ENCODE measurements around the gene NOTUM.
"Not testable (repeated sequence)": the region's sequence is repeated elsewhere in the genome, so short reads cannot be mapped to it uniquely, and the experiment has no call there.

NOTUM gene

DNA sequence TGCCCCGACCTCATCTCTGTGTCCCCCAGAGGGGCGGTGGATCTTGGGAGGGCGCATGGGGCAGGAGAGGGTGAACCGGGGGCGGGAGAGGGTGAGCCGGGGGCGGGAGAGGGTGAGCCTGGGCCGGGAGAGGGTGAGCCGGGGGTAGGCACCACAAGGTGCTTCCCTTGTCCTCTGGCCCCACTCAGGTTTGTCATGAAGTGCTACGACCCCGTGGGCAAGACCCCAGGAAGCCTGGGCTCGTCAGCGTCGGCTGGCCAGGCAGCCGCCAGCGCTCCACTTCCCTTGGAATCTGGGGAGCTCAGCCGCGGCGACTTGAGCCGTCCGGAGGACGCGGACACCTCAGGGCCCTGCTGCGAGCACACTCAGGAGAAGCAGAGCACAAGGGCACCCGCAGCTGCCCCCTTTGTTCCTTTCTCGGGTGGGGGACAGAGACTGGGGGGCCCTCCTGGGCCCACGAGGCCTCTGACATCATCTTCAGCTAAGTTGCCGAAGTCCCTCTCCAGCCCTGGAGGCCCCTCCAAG, 35.3 kb upstream of the NOTUM start:
- no peak for DNase-seq (ENCODE audit: low spot score)

DNA sequence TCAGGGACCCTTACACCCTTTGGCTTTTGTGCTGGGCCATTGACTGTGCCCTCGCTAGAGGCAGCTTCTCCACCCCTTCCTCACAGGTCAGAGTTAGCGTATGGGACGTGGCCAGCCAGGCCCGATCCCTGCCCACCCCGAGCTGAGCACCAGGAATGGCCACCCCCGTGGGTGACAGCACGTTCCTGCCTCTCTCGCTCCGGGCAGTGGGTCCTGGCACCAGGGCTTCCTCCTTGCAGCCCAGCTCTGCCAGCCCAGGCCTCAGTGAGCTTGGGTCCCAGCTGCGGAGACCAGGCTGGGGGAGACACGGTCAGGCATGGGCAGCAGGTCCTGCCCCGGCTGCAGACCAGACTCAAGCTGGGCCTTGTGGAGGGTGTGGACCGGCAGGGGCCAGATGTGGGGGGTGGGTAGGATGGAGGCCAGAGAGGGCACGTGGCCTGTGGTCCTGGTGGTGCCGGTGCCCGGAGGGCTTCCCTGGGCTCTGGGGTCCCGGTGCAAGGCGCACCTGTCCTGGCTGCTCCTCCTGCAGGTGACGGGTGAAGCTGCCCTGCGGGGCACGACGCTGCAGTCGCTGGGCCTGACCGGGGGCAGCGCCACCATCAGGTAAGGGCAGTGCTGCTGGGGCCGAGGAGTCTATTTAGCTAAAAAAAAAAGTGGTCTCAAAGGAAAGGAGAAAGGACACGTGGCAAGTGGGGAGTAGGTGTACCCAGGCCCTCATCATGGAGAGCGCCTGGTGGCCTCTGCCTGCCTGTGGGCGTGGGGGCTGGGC, 34.7 kb upstream of the NOTUM start:
- no peak for DNase-seq (ENCODE audit: low spot score)

DNA sequence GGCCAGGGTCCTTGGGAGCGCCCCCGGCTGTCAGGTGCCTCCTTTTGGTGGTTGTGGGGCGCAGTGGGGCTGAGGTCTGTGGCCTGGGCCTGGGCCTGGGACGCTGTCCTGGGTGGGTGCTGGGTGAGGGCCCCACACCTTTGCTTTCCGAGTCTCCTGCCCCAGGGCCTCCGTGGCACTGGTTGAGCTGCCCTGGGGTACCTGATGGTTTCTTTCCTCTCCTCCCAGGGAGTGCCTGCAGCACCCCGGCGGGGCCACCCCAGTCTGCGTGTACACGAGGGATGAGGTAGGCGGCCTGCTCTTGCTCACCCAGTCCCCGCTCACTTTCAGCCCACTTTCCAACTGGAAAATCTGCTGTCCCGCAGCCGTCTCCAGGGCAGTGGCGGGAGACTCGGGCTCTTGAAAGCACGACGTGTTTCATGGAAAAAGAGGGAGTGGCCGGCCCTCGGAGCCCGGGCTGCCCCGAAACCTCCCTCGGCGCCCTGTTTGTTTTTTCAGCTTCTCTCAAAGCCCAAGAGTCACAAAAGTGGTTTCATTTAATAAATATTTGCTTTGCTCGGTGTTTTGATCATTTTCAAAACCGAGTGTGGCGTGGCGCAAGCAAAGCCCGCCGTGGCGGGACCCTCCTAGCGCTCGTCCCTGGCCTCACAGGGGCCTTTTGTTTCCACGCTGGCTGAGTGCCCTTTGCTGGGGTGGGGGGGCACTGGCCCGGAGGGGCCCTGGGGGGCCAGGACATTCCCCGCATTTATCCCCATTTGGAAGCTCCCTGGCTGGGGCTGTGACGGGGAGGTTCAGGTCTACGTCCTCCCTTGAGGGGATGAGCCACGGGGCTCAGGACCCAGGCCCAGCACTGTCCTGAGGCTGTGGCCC, 33.8 kb upstream of the NOTUM start:
- no peak for DNase-seq (ENCODE audit: low spot score)

DNA sequence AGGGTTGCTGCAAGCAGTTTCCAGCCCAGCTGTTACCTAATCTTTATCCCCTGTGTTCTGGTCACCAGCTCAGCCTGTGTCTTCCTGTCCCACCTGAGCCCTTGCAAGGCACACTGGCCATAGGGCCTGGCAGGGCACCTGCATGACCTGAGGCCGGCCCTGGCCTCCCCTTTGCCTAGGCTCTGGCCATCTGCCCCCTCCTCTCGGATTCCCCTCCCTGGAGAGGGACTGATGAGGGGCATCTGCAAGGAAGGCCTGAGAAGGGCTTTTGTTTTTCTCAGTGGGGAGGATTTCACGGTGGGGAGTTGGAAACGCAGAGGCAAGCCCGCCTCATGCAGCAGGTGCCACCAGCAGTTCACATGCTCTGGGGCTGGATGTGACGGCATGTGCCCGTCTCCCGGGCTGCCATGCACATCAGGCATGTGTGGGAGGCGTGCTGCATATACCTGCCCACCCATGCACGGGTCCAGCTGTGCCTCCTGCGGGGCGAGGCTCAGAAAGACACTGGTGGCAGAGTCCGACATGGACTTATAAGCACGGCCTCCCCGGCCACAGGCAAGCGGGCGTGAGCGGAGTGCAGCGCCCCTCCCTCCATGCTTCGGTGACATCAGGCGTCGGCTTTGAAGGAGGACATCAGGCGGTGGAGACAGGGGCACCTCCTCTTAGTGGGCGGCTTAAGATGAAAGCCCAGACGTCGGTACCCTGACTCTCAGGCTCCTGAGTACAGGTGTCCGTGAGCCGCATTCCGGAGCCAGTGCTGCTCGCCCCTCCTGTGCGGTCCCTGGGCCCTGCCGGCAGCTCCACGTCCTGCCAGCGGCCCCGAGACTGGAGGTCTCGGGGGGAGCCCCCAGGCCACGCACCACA, 33.0 kb upstream of the NOTUM start:
- no peak for DNase-seq (ENCODE audit: low spot score)

DNA sequence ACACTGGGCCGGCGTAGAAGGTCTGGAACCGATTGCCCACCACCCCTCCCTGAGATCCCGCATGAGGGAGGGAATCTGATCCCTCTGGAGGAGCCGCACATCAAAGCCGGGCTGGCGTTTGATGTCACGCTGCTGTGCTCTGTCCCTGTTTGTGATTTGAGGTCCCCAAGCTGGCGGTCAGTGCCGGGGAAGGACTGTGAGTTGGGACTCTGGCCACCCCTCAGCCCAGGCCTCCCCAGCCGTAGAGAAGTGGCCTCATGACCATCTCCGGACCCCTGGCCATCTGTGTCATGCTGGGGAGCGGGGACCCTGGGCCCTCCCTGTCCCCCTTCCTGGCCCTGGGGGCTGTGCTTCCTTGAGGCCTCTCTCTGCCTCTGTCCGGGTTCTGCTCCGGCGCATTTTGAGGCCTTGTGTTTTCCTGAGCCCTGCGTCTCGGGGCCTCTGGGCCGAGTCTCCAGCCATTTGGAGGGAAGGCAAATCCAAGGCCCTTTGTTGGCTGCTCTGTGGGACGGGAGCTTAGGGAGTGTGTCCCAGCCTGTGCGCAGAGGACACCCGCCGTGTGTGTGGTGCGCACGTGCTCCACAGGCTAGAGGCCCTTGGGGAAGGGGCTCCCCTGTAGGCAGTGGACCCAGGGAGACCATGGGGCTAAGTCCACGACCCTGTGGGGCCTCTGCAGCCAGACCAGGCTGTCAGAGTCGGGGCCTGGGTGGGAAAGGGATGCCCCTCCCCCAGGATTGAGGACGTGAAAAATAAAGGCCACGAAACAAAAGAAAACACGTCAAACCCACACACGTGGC, 31.5 kb upstream of the NOTUM start:
- no peak for DNase-seq (ENCODE audit: low spot score)

DNA sequence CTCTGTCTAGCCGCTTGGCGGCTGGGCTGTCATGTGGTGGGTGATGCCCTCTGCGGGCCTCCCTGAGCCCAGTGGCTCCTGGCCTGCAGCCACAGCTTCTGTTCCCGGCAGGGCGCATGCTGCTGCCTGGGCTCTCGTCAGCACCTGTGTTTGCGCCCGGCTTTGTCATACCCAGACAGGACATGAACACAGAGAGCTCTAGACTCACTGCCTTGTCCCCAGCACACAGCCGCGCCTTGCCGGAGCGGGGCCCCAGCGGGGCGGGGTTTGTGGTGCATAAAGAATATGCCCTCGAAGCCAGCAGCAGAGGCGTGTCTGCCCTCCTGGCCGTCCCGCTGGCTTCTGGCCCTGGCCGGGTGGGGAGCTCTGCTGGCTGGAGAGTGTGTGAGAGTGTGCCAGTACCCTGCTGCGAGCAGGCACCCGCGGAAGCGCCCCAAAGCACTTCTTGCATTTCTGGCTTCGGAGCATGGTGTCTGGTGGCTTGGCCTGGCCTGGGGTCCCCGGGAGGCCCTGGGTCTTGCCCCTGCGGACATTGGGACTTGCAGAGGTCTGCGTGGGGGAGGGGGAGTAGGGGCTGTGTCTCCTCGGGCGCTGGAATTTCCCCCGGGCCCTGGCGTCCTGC, 30.8 kb upstream of the NOTUM start:
- peak; percentile 61 for DNase-seq (ENCODE audit: low spot score)

DNA sequence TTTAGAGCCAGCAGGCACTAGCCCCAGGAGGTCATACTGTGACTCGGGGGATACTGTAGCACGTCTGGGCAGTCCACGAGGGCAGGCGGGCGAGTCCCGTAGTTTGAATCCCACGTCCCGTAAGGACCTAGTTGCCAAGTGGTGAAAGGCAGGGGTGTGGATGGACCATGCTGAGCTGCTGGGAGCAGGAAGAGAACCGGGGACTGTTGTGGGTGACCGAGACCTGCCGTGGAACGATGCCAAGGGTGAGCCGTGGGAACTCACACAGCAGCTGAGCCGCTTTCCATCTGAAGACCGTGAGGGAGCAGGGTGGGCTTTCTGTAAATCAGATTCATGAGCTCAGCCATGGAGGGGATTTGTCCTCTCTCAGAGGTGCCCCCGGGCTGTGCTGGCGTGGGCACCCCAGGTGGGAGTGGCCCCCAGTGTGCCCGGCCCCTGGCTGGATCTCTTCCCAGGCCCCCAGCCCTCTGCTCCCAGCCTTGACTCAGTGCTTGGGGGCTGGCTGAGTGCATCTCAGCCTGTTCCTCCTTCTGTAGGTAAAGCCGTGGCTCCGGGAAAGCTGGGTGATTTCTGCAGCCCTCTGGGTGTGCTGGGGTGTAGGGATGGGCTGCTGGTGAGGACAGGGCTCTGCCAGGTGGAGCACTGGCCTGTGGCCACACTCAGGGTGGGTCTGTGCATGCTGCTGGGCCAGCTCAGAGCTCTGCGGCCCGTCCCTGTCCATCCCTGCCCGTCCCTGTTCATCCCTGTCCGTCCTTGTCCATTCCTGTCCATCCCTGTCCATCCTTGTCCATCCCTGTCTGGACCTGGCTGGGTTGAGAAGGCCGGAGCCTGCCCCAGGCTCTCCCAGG, 30.1 kb upstream of the NOTUM start:
- DNase-seq (ENCODE audit: low spot score) = no peak

DNA sequence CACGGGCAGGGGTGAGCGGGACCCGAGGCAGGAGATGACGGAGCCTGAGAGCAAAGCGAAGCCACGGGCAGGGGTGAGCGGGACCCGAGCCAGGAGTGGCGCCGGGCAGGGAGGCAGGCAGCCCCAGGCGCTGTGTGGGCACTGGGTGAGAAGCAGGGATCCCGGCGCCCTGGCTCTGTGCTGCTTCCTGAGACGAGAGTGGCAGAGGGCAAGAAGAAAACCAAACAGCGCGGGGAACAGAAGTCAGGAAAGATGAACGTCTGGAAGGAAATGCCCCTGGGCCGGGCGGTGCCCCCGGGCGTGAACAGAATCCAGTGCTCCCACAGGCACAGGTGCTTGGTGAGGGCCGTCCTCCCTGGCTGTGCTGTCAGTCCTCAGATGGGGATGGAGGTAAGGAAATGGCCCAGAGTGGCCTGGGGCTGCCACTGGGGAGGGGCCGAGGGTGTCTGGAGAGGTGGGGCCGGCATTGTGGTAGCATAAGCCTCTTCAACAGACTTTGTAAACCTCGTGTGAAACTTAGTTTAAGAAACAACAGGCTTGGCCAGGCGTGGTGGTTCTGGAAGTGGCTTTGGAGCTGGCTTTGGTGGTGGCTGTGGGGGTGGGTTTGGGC, 26.3 kb upstream of the NOTUM start:
- DNase-seq (ENCODE audit: low spot score) = no peak

DNA sequence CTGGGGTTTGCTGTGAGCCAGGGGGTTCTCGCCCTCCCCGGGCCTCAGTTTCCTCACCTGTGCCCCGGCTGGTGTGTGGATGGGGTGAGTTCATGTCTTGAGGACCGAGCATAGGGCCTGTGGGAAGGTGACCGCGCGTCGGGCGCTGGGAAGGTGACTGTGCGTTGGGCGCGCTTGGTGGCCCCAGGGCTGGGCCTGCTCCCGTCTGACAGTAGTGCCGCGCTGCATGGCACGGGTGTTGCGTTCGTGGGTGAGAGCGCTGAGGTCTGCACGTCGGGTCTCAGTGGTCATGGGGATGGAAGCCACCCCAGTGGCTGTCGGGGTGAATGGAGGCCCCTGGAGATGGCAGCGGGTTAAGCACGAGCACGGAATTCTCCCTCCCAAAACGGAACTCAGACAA, 25.6 kb upstream of the NOTUM start:
- DNase-seq (ENCODE audit: low spot score) = no peak

DNA sequence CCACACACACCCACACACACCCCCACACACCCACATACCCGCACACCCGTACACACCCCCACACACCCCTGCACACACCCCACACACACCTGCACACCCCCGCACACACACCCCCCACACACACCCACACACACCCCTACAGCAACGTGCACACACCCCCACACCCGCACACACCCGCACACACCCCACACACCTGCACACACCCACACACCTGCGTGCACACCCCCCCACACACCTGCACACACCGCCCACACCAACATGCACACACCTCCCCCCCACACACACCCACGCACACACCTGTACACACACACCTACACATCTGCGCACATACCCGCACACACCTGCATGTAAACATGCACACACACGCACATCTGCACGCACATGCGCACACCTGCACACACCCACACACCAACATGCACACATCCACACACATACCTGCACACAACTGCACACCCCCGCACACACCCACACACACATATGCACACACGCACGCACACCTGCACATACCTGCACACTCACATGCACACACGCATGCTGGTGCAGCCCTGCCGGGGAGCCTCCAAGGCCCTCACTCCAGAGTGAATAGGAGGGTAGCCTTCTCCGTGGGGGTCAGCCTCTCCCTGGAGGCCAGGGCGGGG, 23.9 kb upstream of the NOTUM start:
- no peak for DNase-seq (ENCODE audit: low spot score)

DNA sequence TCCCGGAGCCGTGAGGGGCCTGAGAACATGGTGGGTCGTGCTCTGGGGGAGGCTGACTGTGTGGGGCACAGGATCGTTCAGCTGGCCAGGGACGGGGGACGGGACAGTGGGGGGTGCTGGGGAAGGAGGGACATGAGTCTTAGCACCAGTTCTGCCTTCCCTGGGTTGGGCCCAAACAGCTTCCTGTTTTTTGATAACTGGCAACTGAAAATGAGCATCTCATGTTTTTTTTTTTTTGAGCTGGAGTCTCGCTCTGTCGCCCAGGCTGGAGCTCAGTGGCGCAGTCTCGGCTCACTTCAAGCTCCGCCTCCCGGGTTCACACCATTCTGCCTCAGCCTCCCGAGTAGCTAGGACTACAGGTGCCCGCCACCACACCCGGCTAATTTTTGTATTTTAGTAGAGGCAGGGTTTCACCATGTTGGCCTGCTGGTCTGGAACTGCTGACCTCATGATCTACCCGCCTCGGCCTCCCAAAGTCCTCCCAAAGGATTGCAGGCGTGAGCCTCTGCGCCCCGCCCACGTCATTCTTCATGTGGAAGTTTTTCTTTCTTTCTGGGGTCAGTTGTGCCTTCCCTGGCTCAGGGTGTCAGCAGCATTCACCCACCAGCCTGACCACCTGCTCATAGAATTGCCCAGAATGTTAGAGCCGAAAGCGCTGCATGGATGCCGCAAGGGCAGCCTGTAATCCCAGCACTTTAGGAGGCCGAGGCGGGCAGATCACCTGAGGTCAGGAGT, 22.8 kb upstream of the NOTUM start:
- DNase-seq (ENCODE audit: low spot score) = no peak

DNA sequence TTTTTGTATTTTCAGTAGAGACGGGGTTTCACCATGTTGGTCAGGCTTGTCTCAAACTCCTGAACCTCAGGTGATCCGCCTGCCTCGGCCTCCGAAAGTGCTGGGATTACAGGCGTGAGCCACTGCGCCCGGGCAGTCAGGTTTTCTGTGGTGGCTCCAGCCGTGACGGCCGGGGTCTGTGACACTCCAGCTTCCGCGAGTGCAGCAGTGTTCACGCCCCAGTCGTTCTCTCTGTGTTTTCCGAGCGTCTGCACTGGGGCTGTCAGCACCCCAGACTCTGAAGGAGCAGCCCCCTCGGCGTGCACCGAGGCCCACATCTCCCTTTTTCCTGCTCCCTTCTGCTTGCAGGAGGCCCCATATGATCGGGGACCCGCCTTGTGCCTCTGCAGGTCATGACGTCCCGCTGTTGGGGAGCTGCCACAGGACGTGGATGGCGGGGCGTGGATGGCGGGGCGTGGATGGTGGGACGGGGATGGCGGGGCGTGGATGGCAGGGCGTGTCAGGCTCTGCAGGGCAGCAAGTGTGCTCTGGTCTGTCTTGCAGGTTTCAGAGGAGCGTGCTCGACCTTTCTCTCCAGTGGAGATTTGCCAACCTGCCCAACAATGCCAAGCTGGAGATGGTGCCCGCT, 22.1 kb upstream of the NOTUM start:
- DNase-seq (ENCODE audit: low spot score) = no peak

DNA sequence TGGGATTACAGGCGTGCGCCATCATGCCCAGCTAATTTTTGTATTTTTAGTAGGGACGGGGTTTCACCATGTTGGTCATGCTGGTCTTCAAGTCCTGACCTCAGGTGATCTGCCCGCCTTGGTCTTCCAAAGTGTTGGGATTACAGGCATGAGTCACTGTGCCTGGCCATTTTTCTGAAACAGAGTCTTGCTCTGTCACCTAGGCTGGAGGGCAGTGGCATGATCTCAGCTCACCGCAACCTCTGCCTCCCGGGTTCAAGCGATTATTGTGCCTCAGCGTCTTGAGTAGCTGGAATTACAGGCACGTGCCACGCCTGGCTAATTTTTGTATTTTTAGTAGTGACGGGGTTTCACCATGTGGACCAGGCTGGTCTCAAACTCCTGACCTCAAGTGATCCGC, 20.5 kb upstream of the NOTUM start:
- DNase-seq (ENCODE audit: low spot score) = not testable (repeated sequence)

DNA sequence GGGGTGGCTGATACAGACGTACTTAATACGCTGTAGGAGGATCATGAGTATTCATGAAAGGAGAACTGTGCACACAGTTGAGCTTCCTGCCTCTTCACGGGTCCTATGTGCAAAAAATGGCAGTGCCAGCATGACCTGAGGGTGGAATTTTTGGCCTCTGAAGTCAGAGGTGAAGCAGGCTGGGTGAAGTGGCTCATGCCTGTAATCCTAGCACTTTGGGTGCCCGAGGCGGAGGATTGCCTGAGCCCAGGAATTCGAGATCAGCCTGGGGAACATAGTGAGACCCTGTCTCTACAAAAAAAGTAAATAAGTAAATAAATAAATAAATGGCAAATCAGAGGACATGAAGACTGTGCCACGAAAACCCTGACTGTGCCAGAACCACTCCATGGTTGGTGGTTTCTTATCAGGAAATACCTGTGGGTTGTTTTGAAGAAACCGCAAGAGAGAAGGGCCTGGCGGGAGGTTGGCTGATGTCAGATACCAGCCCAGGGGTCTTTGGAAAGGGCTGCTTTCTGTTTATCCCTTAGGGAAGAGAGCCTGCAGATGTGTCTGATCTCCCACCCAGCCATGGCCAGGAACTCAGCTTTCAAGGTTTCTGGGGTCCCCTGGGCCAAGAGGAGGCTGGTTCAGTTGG, 19.8 kb upstream of the NOTUM start:
- no peak for DNase-seq (ENCODE audit: low spot score)

DNA sequence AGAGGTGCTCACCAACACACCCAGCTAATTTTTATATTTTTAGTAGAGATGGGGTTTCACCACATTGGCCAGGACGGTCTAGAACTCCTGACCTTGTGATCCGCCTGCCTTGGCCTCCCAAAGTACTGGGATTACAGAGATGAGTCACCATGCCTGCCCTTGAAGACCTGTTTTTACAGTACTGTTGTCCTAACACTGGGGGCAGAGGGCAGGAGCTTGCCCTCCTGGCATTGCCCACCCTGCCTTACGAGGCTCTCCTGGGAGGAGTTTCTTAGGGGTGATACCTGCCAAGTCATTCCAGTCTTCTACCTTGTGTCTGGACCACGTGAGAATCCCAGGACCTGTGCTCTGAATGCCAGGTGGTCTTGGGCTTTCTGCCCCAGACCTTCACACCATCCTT, 19.1 kb upstream of the NOTUM start:
- DNase-seq (ENCODE audit: low spot score) = no peak

DNA sequence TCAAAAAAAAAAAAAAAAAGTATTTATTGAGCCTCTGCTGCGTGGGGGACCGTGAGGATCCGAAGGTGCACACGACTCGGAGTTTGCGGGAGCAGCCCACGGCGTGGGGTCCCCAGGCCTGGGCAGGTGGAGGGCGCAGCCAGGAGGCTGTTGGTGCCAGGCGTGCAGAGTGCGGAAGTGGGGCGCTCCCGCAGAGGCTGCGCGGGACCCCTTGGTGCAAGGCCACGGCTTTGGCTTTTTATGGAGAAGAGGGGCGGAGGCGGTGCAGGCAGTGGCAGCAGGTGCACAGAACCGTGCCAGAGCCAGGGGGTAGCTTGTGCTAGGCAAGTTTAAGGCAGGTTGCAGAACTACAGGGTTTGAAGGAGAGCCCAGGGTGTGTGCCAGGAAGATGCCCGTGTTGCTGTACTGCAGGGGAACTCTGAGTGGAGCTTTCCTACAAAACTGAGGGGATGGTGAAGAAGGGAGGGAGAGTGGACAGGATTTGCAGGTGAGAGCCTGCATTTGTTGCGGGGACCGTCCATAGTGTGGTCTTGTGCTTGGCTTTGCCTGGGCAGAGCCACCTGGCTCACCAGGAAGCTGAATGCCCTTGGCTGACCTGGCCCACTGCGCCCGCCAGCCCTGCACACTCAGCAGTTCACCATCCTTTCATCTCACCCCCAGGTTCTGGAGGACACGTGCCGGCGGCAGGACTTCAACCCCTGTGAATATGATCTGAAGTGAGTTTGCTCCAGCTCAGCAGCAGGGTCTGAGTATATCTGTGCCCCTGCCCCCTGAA, 17.7 kb upstream of the NOTUM start:
- no peak for DNase-seq (ENCODE audit: low spot score)

Data from Ammon's horn (tissue), 1 donor.